GM23338 (cell line): ENCODE results near the gene MIR17HG. TPM values are rescaled to one million over a fixed set of nuclear protein-coding genes. Genes with fewer than 3 reads are reported as not detected.

Source experiments
- ATAC-seq: fragments of 200-7000 bp; cut with Tn5 transposase; 3 replicates; pipeline ENCODE4 v1.9.1; 2020
- DNase-seq: peaks from one replicate; pipeline ENCODE4 v3.0.0-alpha.2; 2015; ENCODE audit warnings: low spot score
- H2AFZ ChIP-seq: fragments of 200-600 bp; sonication (generic); 2 replicates; pipeline ENCODE4 v1.8.0; 2016; ENCODE audit warnings: antibody characterized with exemption, mild to moderate bottlenecking, moderate library complexity
- H3F3A ChIP-seq: fragments of 200-600 bp; sonication (generic); replicated peaks from 2 replicates; pipeline ENCODE4 v1.8.0; 2017; ENCODE audit warnings: antibody characterized with exemption, mixed run types, low read depth
- H3K27ac ChIP-seq: fragments of 200-600 bp; sonication (generic); 2 replicates; pipeline ENCODE4 v1.6.1; 2016; ENCODE audit warnings: low read depth
- H3K27me3 ChIP-seq: fragments of 200-600 bp; sonication (generic); 2 replicates; pipeline ENCODE4 v1.8.0; 2016; ENCODE audit warnings: mild to moderate bottlenecking, mixed run types, moderate library complexity; ENCODE audit not compliant: insufficient read depth
- H3K36me3 ChIP-seq: fragments of 200-600 bp; sonication (generic); 2 replicates; pipeline ENCODE4 v1.8.0; 2016; ENCODE audit warnings: mild to moderate bottlenecking; ENCODE audit not compliant: insufficient read depth
- H3K4me1 ChIP-seq: fragments of 200-600 bp; sonication (generic); 2 replicates; pipeline ENCODE4 v1.8.0; 2016; ENCODE audit warnings: mild to moderate bottlenecking, moderate library complexity; ENCODE audit not compliant: insufficient read depth
- H3K4me2 ChIP-seq: fragments of 200-600 bp; sonication (generic); 2 replicates; pipeline ENCODE4 v1.7.1; 2017; ENCODE audit warnings: mixed run types
- H3K4me3 ChIP-seq: fragments of 200-600 bp; sonication (generic); 2 replicates; pipeline ENCODE4 v1.6.1; 2016; ENCODE audit warnings: mixed run types
- H3K79me2 ChIP-seq: fragments of 200-600 bp; sonication (generic); replicated peaks from 2 replicates; pipeline ENCODE4 v1.8.0; 2017; ENCODE audit warnings: mild to moderate bottlenecking; ENCODE audit not compliant: insufficient read depth
- H3K9me2 ChIP-seq: fragments of 200-600 bp; sonication (generic); 2 replicates; pipeline ENCODE4 v1.8.0; 2017; ENCODE audit not compliant: insufficient read depth
- H4K20me1 ChIP-seq: fragments of 200-600 bp; sonication (generic); replicated peaks from 2 replicates; pipeline ENCODE4 v1.8.0; 2017; ENCODE audit warnings: mild to moderate bottlenecking; ENCODE audit not compliant: insufficient read depth
- H3K27ac Mint-ChIP-seq: 2 replicates; pipeline ENCODE4 v1.8.0; 2020; ENCODE audit warnings: inconsistent platforms, mild to moderate bottlenecking, moderate library complexity, mixed read lengths
- H3K27me3 Mint-ChIP-seq: 3 replicates; pipeline ENCODE4 v1.8.0; 2022; ENCODE audit warnings: low read depth, mild to moderate bottlenecking, moderate library complexity, mixed read lengths, inconsistent platforms; ENCODE audit not compliant: insufficient read depth, poor library complexity
- H3K36me3 Mint-ChIP-seq: 3 replicates; pipeline ENCODE4 v1.8.0; 2021; ENCODE audit warnings: low read depth, mild to moderate bottlenecking, inconsistent platforms, moderate library complexity, mixed read lengths
- H3K4me1 Mint-ChIP-seq: 3 replicates; pipeline ENCODE4 v1.8.0; 2020; ENCODE audit warnings: mild to moderate bottlenecking, inconsistent platforms, mixed read lengths
- H3K4me3 Mint-ChIP-seq: 3 replicates; pipeline ENCODE4 v1.8.0; 2021; ENCODE audit warnings: moderate library complexity, mild to moderate bottlenecking, inconsistent platforms, mixed read lengths
- H3K9me3 Mint-ChIP-seq: 3 replicates; pipeline ENCODE4 v1.8.0; 2020; ENCODE audit warnings: moderate library complexity, mild to moderate bottlenecking, inconsistent platforms, mixed read lengths
- CREB1 ChIP-seq: fragments of 250-450 bp; sonication (Bioruptor Pico); IDR thresholded peaks from 2 replicates; pipeline ENCODE4 v1.5.0; 2020; ENCODE audit warnings: low read depth, mild to moderate bottlenecking, moderate library complexity
- ETS1 ChIP-seq: IDR thresholded peaks from 2 replicates; pipeline ENCODE4 v1.6.1; 2016; ENCODE audit warnings: antibody characterized with exemption
- JUNB ChIP-seq: IDR thresholded peaks from one replicate; pipeline ENCODE4 v1.6.1; 2016; ENCODE audit warnings: antibody characterized with exemption; ENCODE audit not compliant: unreplicated experiment
- NANOG ChIP-seq: IDR thresholded peaks from 2 replicates; pipeline ENCODE4 v1.6.1; 2016; ENCODE audit warnings: antibody characterized with exemption, borderline replicate concordance
- POLR2AphosphoS5 ChIP-seq: IDR thresholded peaks from 2 replicates; pipeline ENCODE4 v1.6.1; 2016; ENCODE audit warnings: antibody characterized with exemption, low read depth
- STAT1 ChIP-seq: IDR thresholded peaks from one replicate; pipeline ENCODE4 v1.6.1; 2016; ENCODE audit warnings: antibody characterized with exemption; ENCODE audit not compliant: unreplicated experiment
- ZNF114 ChIP-seq: fragments of 250-450 bp; sonication (Bioruptor Pico); IDR thresholded peaks from 2 replicates; pipeline ENCODE4 v1.5.0; 2020; ENCODE audit warnings: mild to moderate bottlenecking, moderate library complexity
- ZNF331 ChIP-seq: fragments of 250-450 bp; sonication (Bioruptor Pico); IDR thresholded peaks from 2 replicates; pipeline ENCODE4 v1.5.0; 2020; ENCODE audit warnings: low read depth, mild to moderate bottlenecking, moderate library complexity
- ZNF462 ChIP-seq: fragments of 250-450 bp; sonication (Bioruptor Pico); IDR thresholded peaks from 2 replicates; pipeline ENCODE4 v1.5.0; 2020; ENCODE audit warnings: mild to moderate bottlenecking, moderate library complexity
- polyA plus RNA-seq: library from polyadenylated mRNA; unstranded; fragments of >200 nt; fragmentation: Nextera tagmentation; extraction: Ambion mirVana; gene quantifications from 2 replicates; pipeline ENCODE4 v1.2.1, GENCODE V29; 2016
- total RNA-seq: library from RNA; depleted of rRNA; stranded (reverse); fragments of >200 nt; shearing (Covaris generic); gene quantifications from 2 replicates; pipeline ENCODE4 v1.2.3, GENCODE V29; 2014
- TF ChIP-seq, protein P1 (sequence below), 2 experiments: fragments of 200-600 bp in 1 of 2; sonication (generic) in 1 of 2; conservative IDR thresholded peaks; 2 replicates each; pipeline versions ENCODE4 v1.5.1 to v1.6.1; 2016 to 2017; ENCODE audit warnings: antibody characterized with exemption in 2 of 2, low read depth in 2 of 2, mild to moderate bottlenecking in 2 of 2, moderate library complexity in 1 of 2

The MIR17HG gene
- total and polyA plus RNA-seq, 2 experiments from 2014 or later = 14.8 to 46.0 TPM

DNA sequence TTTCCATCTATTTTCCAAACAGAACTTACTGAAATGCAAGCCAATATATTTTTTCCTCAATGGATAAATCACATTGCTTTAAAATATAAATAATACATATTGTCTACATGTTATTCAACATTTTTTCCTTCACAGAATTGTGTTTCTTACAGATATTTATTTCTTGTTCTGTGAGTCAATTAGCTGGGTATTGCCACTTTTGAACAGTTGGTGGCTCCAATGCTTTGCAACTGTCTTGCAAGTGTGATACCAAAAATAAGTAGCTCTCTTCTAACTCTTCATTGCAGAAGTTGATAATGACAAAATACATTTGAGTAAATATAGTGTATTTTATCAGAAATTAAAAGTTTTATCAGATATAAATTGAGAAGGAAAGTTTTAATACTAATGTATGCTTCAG, 33.9 kb downstream of the MIR17HG start:
- no peak overlapping the region for H3K4me3 Mint-ChIP-seq
- H3K4me2 ChIP-seq = no peak overlapping the region
- no peaks in the 10 kb centered on the region for H3K36me3 ChIP-seq
- H3K27me3 ChIP-seq = no peaks in the 10 kb centered on the region
- no peak overlapping the region for H3K27ac Mint-ChIP-seq
- no peaks in the 10 kb centered on the region for H3K79me2 ChIP-seq
- H3K4me1 ChIP-seq = no peaks in the 10 kb centered on the region
- no peaks in the 10 kb centered on the region for H3K27me3 Mint-ChIP-seq
- H3K4me3 ChIP-seq = no peak overlapping the region
- H3K4me1 Mint-ChIP-seq = no peaks in the 10 kb centered on the region
- H4K20me1 ChIP-seq = no peaks in the 10 kb centered on the region
- no peak overlapping the region for H3K27ac ChIP-seq
- ATAC-seq (no peak), DNase-seq (no peak)
- H2AFZ ChIP-seq = no peak overlapping the region
- no peak for TF ChIP-seq JUNB
- TF ChIP-seq, protein P1, sequence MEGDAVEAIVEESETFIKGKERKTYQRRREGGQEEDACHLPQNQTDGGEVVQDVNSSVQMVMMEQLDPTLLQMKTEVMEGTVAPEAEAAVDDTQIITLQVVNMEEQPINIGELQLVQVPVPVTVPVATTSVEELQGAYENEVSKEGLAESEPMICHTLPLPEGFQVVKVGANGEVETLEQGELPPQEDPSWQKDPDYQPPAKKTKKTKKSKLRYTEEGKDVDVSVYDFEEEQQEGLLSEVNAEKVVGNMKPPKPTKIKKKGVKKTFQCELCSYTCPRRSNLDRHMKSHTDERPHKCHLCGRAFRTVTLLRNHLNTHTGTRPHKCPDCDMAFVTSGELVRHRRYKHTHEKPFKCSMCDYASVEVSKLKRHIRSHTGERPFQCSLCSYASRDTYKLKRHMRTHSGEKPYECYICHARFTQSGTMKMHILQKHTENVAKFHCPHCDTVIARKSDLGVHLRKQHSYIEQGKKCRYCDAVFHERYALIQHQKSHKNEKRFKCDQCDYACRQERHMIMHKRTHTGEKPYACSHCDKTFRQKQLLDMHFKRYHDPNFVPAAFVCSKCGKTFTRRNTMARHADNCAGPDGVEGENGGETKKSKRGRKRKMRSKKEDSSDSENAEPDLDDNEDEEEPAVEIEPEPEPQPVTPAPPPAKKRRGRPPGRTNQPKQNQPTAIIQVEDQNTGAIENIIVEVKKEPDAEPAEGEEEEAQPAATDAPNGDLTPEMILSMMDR (conservative IDR thresholded peaks at IDR 0.05; ENCODE audit: low read depth in 2 of 2) = peak; percentile 57 to 64
- TF ChIP-seq ZNF331 (CRISPR knock-in tag) = no peak
- no peak for TF ChIP-seq ETS1
- no peak for TF ChIP-seq CREB1 (CRISPR knock-in tag)
- H3K36me3 Mint-ChIP-seq = no peaks in the 10 kb centered on the region
- no peaks in the 10 kb centered on the region for H3K9me3 Mint-ChIP-seq
- no peaks in the 10 kb centered on the region for H3K9me2 ChIP-seq
- no peaks in the 10 kb centered on the region for H3F3A ChIP-seq

DNA sequence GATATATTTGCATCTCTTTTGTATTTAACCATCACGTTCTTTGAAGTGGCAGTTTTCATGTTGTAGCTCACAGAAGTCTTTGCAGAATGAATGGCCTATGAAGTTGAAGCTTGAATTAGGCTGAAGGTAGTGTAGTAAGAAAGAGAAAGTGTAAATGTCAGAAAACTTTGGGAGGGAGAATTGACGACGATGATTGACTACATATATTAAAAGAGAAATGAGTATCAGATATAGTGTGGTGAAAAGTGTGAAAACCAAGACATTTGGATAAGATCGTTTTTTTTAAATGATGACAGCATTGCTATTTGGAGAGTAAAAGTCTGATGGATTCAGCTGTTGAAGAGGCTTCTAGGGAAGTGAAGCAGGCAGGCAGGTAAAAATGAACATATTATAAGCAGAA, 36.3 kb downstream of the MIR17HG start:
- H3K4me3 ChIP-seq = no peak overlapping the region
- no peaks in the 10 kb centered on the region for H3K4me1 ChIP-seq
- no peaks in the 10 kb centered on the region for H3K36me3 ChIP-seq
- no peaks in the 10 kb centered on the region for H4K20me1 ChIP-seq
- H3K79me2 ChIP-seq = no peaks in the 10 kb centered on the region
- DNase-seq (no peak), ATAC-seq (no peak)
- H3K4me2 ChIP-seq = no peak overlapping the region
- no peaks in the 10 kb centered on the region for H3K27me3 ChIP-seq
- no peak overlapping the region for H3K27ac Mint-ChIP-seq
- no peaks in the 10 kb centered on the region for H3K36me3 Mint-ChIP-seq
- no peak overlapping the region for H3K4me3 Mint-ChIP-seq
- H2AFZ ChIP-seq = no peak overlapping the region
- H3K9me2 ChIP-seq = no peaks in the 10 kb centered on the region
- no peaks in the 10 kb centered on the region for H3K27me3 Mint-ChIP-seq
- H3K27ac ChIP-seq = no peak overlapping the region
- no peaks in the 10 kb centered on the region for H3K4me1 Mint-ChIP-seq
- H3K9me3 Mint-ChIP-seq = no peaks in the 10 kb centered on the region
- no peaks in the 10 kb centered on the region for H3F3A ChIP-seq
- TF ChIP-seq ZNF114 (CRISPR knock-in tag) (no peak), CREB1 (CRISPR knock-in tag) (no peak), ZNF331 (CRISPR knock-in tag) (no peak), NANOG (no peak), STAT1 (no peak), JUNB (no peak), ZNF462 (CRISPR knock-in tag) (no peak), POLR2AphosphoS5 (no peak)
- TF ChIP-seq, protein P1 (conservative IDR thresholded peaks at IDR 0.05; ENCODE audit: low read depth in 2 of 2) = no peak
